GM12891 (cell line): ENCODE results near the gene SORL1.

ENCODE experiments used
- PAX5 ChIP-seq: IDR thresholded peaks from 2 replicates; pipeline ENCODE4 v1.6.1; 2011; ENCODE audit warnings: low read length, moderate library complexity, mild to moderate bottlenecking; ENCODE audit not compliant: insufficient read depth, severe bottlenecking
- POLR2A ChIP-seq: IDR thresholded peaks from 2 replicates; pipeline ENCODE4 v1.6.1; 2011; ENCODE audit warnings: low read depth, low read length, control low read depth

GRCh38 chr11:121655537-121656327 lies 203.6 kb downstream of the SORL1 start:
- TF ChIP-seq POLR2A, result no peak
- TF ChIP-seq PAX5, result peak; percentile 32
